NCI-H1694 treated with DMSO at 0.1 percent for 48 hours (cell line): ENCODE data around the gene HS6ST3.
A peak's percentile ranks its signal among the peaks of the same experiment; 100 is the strongest.

Source experiments
- DNase-seq: peaks from one replicate; lab custom pipeline; 2025; lab: John Stamatoyannopoulos, UW

The HS6ST3 gene

GRCh38 chr13:96785986-96786385 is 696.1 kb downstream of the HS6ST3 start:
- DNase-seq = no peak

- no peak for DNase-seq
These were observed 702.3 kb downstream of the HS6ST3 start for GRCh38 chr13:96792188-96792587.

- no peak for DNase-seq
These were observed 703.0 kb downstream of the HS6ST3 start for GRCh38 chr13:96792736-96793403.

- no peak for DNase-seq
These were observed 703.5 kb downstream of the HS6ST3 start for GRCh38 chr13:96793404-96793755.

- DNase-seq = no peak
These were observed 704.8 kb downstream of the HS6ST3 start for GRCh38 chr13:96794669-96795068.

- no peak for DNase-seq
These were observed 705.8 kb downstream of the HS6ST3 start for GRCh38 chr13:96795670-96796069.

- no peak for DNase-seq
These were observed 706.3 kb downstream of the HS6ST3 start for GRCh38 chr13:96796091-96796633.

- peak; percentile 21 for DNase-seq
These were observed 707.2 kb downstream of the HS6ST3 start for GRCh38 chr13:96797136-96797535.

GRCh38 chr13:96803456-96804100 is 713.7 kb downstream of the HS6ST3 start:
- DNase-seq = peak; percentile 83

- no peak for DNase-seq
These were observed 714.3 kb downstream of the HS6ST3 start for GRCh38 chr13:96804174-96804573.

- DNase-seq = no peak
These were observed 716.8 kb downstream of the HS6ST3 start for GRCh38 chr13:96806746-96807145.

- DNase-seq = no peak
These were observed 719.6 kb downstream of the HS6ST3 start for GRCh38 chr13:96809366-96810096.

GRCh38 chr13:96810104-96810503 is 720.2 kb downstream of the HS6ST3 start:
- no peak for DNase-seq

GRCh38 chr13:96811049-96811448 is 721.1 kb downstream of the HS6ST3 start:
- no peak for DNase-seq

- DNase-seq = no peak
These were observed 726.4 kb downstream of the HS6ST3 start for GRCh38 chr13:96816261-96816660.

GRCh38 chr13:96816874-96817273 is 727.0 kb downstream of the HS6ST3 start:
- no peak for DNase-seq

GRCh38 chr13:96817336-96817941 is 727.5 kb downstream of the HS6ST3 start:
- DNase-seq = peak; percentile 27

- DNase-seq = no peak
These were observed 729.5 kb downstream of the HS6ST3 start for GRCh38 chr13:96819375-96819774.

- no peak for DNase-seq
These were observed 731.5 kb downstream of the HS6ST3 start for GRCh38 chr13:96821381-96821780.

GRCh38 chr13:96821971-96822370 is 732.1 kb downstream of the HS6ST3 start:
- no peak for DNase-seq

GRCh38 chr13:96822895-96823294 is 733.0 kb downstream of the HS6ST3 start:
- no peak for DNase-seq

GRCh38 chr13:96824140-96824539 is 734.2 kb downstream of the HS6ST3 start:
- DNase-seq = no peak

GRCh38 chr13:96825653-96826052 is 735.7 kb downstream of the HS6ST3 start:
- no peak for DNase-seq
